ENCODE results near the gene DHRS7B.

Gene DHRS7B

GRCh38 chr17:21233581-21234347, 107.0 kb downstream of the DHRS7B start:
- Mint-ChIP-seq H3K4me1 (ENCODE audit: low read depth) (no peaks in the 10 kb centered on the region), H3K36me3 (peaks cover 8% of the 10 kb centered on the region), H3K27ac (no peak overlapping the region), H3K27me3 (no peaks in the 10 kb centered on the region), H3K4me3 (no peak overlapping the region), H3K9me3 (ENCODE audit: low read depth) (peaks cover 8% of the 10 kb centered on the region)

DNA sequence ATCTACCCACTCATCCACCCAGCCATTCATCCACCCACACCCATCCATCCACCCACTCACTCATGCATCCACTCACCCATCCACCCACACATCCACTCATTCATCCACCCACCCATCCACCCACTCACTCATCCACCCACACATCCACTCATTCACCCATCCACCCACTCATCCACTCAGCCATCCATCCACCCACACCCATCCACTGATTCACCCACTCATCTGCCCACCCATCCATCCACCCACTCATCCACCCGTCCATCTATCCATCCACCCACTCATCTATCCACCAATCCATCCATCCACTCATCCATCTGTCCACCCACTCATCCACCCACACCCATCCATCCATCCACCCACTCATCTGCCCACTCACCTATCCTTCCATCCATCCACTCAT, 109.2 kb downstream of the DHRS7B start:
- no peaks in the 10 kb centered on the region for H3K4me1 Mint-ChIP-seq (ENCODE audit: low read depth)
- H3K27ac Mint-ChIP-seq = no peak overlapping the region
- peaks cover 8% of the 10 kb centered on the region for H3K36me3 Mint-ChIP-seq
- peaks cover 8% of the 10 kb centered on the region for H3K9me3 Mint-ChIP-seq (ENCODE audit: low read depth)
- H3K27me3 Mint-ChIP-seq = no peaks in the 10 kb centered on the region
- no peak overlapping the region for H3K4me3 Mint-ChIP-seq

DNA sequence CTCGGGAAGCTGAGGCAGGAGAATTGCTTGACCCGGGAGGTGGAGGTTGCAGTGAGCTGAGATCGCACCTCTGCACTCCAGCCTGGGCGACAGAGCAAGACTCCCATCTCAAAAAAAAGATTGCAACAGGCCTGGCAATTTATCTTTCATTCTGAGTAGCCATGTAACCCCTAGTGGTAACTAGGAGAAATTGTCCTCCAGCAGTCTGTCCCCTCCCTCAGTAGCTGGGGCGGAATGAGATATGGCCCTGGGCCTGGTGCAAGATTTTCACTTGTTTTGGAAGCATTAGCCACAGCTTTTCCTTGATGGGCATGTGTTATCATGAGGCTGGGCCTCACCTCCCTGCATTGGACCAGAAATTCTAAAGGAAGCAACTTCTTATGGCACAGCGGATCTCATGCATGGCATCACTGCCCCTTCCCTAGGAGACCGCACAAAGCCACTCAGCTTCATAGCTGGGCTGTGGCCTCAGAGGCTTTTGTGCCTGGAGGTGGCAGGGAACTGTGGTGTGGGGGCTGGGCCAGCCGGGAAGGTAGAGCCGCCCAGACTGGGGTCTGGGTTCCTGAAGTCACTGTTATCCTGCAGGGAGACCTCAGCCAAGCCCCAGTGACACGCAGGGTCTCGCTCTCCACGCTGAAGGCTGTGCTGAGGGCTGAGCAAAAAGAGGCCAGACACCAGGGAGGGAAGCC, 113.1 kb downstream of the DHRS7B start:
- no peak overlapping the region for H3K4me3 Mint-ChIP-seq
- no peaks in the 10 kb centered on the region for H3K4me1 Mint-ChIP-seq (ENCODE audit: low read depth)
- no peaks in the 10 kb centered on the region for H3K9me3 Mint-ChIP-seq (ENCODE audit: low read depth)
- no peaks in the 10 kb centered on the region for H3K36me3 Mint-ChIP-seq
- H3K27ac Mint-ChIP-seq = no peak overlapping the region
- no peaks in the 10 kb centered on the region for H3K27me3 Mint-ChIP-seq

DNA sequence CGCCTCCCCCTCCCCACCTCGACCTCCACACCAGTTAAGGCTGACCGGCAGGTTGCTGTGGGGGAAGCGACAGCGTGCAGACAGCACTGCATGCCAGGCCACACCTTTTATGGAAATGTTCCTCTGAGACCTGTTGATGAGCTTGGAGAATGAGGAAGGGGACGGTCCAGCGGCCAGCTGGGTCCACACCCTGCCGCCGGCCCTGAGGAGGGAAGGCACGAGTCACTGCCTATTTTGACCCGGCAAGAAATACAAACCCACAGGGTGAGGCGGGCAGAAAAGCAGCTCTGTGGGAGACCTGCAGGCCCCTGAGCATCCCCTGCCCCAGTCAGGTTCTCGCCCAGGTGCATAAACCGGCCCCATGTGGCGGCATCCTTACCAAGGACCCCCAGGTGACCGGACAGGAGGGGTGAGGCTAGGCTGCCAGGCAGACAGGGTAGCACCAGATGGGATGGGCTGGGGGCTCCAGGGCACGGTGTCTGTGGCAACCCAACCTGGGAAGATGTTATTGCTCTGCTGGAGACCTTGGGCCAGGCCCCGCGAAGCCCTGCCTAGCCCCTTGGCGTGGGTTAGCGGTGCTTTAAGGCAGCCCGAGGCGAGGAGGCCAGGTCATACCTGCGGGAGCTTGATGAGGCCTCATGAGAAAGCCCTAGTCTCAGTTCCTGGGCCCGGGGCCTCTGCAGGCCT, 113.7 kb downstream of the DHRS7B start:
- H3K27me3 Mint-ChIP-seq = no peaks in the 10 kb centered on the region
- H3K4me1 Mint-ChIP-seq (ENCODE audit: low read depth) = no peaks in the 10 kb centered on the region
- no peaks in the 10 kb centered on the region for H3K36me3 Mint-ChIP-seq
- H3K9me3 Mint-ChIP-seq (ENCODE audit: low read depth) = no peaks in the 10 kb centered on the region
- no peak overlapping the region for H3K4me3 Mint-ChIP-seq
- no peak overlapping the region for H3K27ac Mint-ChIP-seq
